ENCODE results near the gene CTRB2. TPM values are rescaled to one million over a fixed set of nuclear protein-coding genes. Genes with fewer than 3 reads are reported as not detected.
"Not testable (repeated sequence)": the region's sequence is repeated elsewhere in the genome, so short reads cannot be mapped to it uniquely, and the experiment has no call there.

CTRB2 gene
- total and polyA plus RNA-seq, 7 experiments from 2014 or later: not detected

DNA sequence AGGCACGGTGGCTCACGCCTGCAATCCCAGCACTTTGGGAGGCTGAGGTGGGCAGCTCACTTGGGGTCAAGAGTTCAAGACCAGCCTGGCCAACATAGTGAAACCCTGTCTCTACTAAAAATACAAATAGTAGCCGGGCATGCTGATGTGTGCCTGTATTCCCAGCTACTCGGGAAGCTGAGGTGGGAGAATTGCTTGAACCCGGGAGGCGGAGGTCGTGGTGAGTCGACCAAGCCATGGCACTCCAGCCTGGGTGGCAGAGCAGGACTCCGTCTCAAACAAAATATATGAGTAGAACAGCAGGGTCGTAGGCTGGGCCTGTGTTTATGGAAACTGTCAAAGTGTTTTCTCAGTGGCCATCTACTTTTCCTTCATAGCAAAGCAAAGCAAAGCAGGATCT, 4.3 kb upstream of the CTRB2 start:
- H3K4me1 Mint-ChIP-seq; H3K9me3 ChIP-seq (ENCODE audit: control insufficient read depth in 2 of 3, low read length in 3 of 3); H3K27ac Mint-ChIP-seq; DNase-seq; H3K27ac ChIP-seq (ENCODE audit: low read depth, low read length); H3K27me3 Mint-ChIP-seq; H3K36me3 ChIP-seq (ENCODE audit: control insufficient read depth in 2 of 3, insufficient read depth in 3 of 3, low read length in 3 of 3); H3K27me3 ChIP-seq (ENCODE audit: control insufficient read depth in 2 of 2, insufficient read depth in 2 of 2, low read length in 2 of 2); H3K4me1 ChIP-seq (ENCODE audit: control insufficient read depth in 2 of 2, insufficient read depth in 2 of 2, low read length in 2 of 2); H3K9me3 Mint-ChIP-seq; H3K4me3 Mint-ChIP-seq; H3K4me3 ChIP-seq (ENCODE audit: low read length); intact Hi-C loops (cut with micrococcal nuclease); H3K36me3 Mint-ChIP-seq; ATAC-seq: not testable (repeated sequence)
- POLR2A ChIA-PET: interaction anchor here (0.7 kb wide), 1 partner anchor 181 kb away, joined by 3 read pairs; no protein-coding TSS in a partner anchor
- CTCF ChIA-PET: interaction anchor here (0.5 to 0.6 kb wide), 2 partner anchors 9 to 638 kb away, joined by 3 read pairs; no protein-coding TSS in a partner anchor

DNA sequence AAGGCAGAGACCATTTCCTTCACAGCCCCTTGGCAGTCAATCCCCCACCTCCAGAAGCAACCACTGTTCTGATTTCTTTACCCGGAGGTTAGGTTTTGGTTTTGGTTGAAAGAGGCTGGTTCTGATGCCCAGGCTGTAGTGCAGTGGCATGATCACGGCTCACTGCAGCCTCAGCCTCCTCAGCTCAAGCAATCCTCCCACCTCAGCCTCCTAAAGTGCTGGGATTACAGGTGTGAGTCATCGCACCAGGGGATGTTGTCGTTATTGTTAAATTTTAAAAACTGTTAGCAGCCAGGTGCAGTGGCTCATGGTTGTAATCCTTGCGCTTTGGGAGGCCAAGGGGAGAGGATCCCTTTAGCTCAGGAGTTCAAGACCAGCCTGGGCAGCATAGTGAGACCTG, 3.0 kb upstream of the CTRB2 start:
- intact Hi-C loops (cut with micrococcal nuclease): no loop called here
- Histone ChIP-seq H3K36me3 (ENCODE audit: control insufficient read depth in 2 of 3, insufficient read depth in 3 of 3, low read length in 3 of 3) (no peaks in the 10 kb centered on the region), H3K27me3 (ENCODE audit: control insufficient read depth in 2 of 2, insufficient read depth in 2 of 2, low read length in 2 of 2) (no peaks in the 10 kb centered on the region), H3K4me1 (ENCODE audit: control insufficient read depth in 2 of 2, insufficient read depth in 2 of 2, low read length in 2 of 2) (no peaks in the 10 kb centered on the region), H3K27ac (ENCODE audit: low read depth, low read length) (no peak overlapping the region), H3K4me3 (ENCODE audit: low read length) (no peak overlapping the region), H3K9me3 (ENCODE audit: control insufficient read depth in 2 of 3, low read length in 3 of 3) (no peaks in the 10 kb centered on the region)
- DNase-seq (no peak), ATAC-seq (no peak)
- no peaks in the 10 kb centered on the region for H3K9me3 Mint-ChIP-seq
- H3K4me3 Mint-ChIP-seq: no peak overlapping the region
- no peaks in the 10 kb centered on the region for H3K36me3 Mint-ChIP-seq
- no peak overlapping the region for H3K27ac Mint-ChIP-seq
- no peaks in the 10 kb centered on the region for H3K27me3 Mint-ChIP-seq
- CTCF ChIA-PET: interaction anchor here (0.7 kb wide), 1 partner anchor 125 kb away, joined by 3 read pairs; no protein-coding TSS in a partner anchor
- POLR2A ChIA-PET: no interaction called here
- no peaks in the 10 kb centered on the region for H3K4me1 Mint-ChIP-seq

DNA sequence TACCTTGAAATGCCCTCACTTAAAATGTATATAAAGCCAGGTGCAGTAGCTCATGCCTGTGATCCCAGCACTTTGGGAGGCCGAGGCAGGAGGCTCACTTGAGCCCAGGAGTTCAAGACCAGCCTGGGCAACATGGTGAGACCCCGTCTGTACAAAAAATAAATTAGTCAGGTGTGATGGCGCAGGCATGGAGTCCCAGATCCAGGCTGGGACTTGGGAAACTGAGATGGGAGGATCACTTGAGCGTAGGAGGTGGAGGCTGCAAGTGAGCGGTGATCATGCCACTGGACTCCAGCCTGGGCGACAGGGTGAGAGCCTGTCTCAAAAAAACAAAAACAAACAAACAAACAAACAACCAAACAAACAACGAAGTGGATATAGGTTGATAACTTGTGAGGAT, 2.6 kb upstream of the CTRB2 start:
- H3K9me3 ChIP-seq (ENCODE audit: control insufficient read depth in 2 of 3, low read length in 3 of 3); POLR2A ChIA-PET; H3K4me1 Mint-ChIP-seq; CTCF ChIA-PET; DNase-seq; H3K4me3 Mint-ChIP-seq; H3K36me3 ChIP-seq (ENCODE audit: control insufficient read depth in 2 of 3, insufficient read depth in 3 of 3, low read length in 3 of 3); H3K36me3 Mint-ChIP-seq; H3K4me1 ChIP-seq (ENCODE audit: control insufficient read depth in 2 of 2, insufficient read depth in 2 of 2, low read length in 2 of 2); H3K9me3 Mint-ChIP-seq; H3K27ac Mint-ChIP-seq; intact Hi-C loops (cut with micrococcal nuclease); H3K27me3 Mint-ChIP-seq; ATAC-seq; H3K4me3 ChIP-seq (ENCODE audit: low read length); H3K27ac ChIP-seq (ENCODE audit: low read depth, low read length); H3K27me3 ChIP-seq (ENCODE audit: control insufficient read depth in 2 of 2, insufficient read depth in 2 of 2, low read length in 2 of 2): not testable (repeated sequence)

DNA sequence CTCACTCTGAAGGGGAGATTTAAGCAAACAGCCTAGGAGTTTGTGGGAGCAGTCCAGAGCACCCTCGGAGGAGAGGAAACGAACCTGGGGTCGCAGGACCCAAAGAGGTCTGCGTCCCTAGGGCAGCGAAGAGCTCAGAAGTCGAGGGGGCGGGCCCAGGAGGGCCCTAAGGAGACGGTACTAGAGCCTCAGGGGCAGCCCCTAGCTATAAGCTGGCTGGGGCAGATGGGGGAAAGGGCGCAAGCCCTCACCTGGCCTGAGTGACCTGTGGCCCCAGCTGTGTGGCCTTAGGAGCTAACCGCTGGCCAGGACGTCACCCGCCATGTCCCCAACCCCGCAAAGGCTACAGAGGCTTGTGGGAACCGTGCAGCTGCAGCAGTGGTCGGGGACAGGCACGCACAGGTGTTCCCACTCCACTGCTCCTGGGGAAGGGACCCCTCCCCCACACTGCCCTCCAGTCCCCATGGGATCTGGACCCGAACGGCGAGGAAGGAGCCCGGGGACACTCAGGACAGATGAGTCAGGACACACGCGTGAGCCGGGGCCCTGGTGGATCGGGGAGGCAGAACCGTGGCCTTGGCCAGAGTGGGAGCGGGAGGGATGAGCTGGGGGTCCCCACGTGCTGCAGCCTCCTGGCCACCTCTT, 2.0 kb upstream of the CTRB2 start:
- no peaks in the 10 kb centered on the region for H3K27me3 Mint-ChIP-seq
- intact Hi-C loops (cut with micrococcal nuclease): no loop called here
- no peaks in the 10 kb centered on the region for H3K9me3 ChIP-seq (ENCODE audit: control insufficient read depth in 2 of 3, low read length in 3 of 3)
- no peaks in the 10 kb centered on the region for H3K36me3 Mint-ChIP-seq
- ChIA-PET POLR2A (interaction anchor here (0.6 kb wide), 1 partner anchor 11 kb away, joined by 5 read pairs; no protein-coding TSS in a partner anchor), CTCF (no interaction called here)
- H3K4me3 ChIP-seq (ENCODE audit: low read length): no peak overlapping the region
- H3K27ac ChIP-seq (ENCODE audit: low read depth, low read length): no peak overlapping the region
- H3K4me1 Mint-ChIP-seq: no peaks in the 10 kb centered on the region
- ATAC-seq: no peak
- no peak overlapping the region for H3K27ac Mint-ChIP-seq
- no peaks in the 10 kb centered on the region for H3K4me1 ChIP-seq (ENCODE audit: control insufficient read depth in 2 of 2, insufficient read depth in 2 of 2, low read length in 2 of 2)
- DNase-seq: no peak
- H3K36me3 ChIP-seq (ENCODE audit: control insufficient read depth in 2 of 3, insufficient read depth in 3 of 3, low read length in 3 of 3): no peaks in the 10 kb centered on the region
- no peak overlapping the region for H3K4me3 Mint-ChIP-seq
- H3K9me3 Mint-ChIP-seq: no peaks in the 10 kb centered on the region
- no peaks in the 10 kb centered on the region for H3K27me3 ChIP-seq (ENCODE audit: control insufficient read depth in 2 of 2, insufficient read depth in 2 of 2, low read length in 2 of 2)

DNA sequence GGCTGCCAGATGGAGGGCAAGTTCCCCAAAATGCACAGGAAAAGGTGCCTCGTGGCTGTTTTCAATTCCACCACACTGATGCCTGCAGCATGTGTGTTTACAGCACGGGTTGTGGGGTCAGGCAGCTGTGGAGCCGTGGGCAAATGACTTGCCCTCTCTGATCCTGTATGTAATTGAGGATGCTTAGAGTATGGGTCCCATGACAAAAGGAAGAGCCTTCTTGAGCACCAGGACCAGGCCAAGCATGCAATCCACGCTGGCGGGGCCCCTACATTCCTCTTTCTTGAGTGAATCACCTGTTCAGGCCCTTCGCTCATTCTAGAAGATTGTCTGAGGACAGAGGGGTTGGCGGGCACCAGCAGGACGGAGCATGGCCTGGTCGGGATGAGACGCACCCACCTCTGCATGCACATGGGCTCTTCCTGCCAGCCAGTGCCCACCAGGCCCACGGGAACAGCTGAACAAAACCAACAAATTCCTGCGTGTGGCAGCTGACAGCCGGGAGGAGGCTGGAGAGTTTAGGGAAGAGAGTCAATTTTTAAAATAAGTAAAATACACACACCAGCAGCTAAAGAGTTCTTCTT, 1.4 kb upstream of the CTRB2 start:
- Histone ChIP-seq H3K4me3 (ENCODE audit: low read length) (no peak overlapping the region), H3K9me3 (ENCODE audit: control insufficient read depth in 2 of 3, low read length in 3 of 3) (no peaks in the 10 kb centered on the region), H3K27ac (ENCODE audit: low read depth, low read length) (no peak overlapping the region), H3K27me3 (ENCODE audit: control insufficient read depth in 2 of 2, insufficient read depth in 2 of 2, low read length in 2 of 2) (no peaks in the 10 kb centered on the region), H3K4me1 (ENCODE audit: control insufficient read depth in 2 of 2, insufficient read depth in 2 of 2, low read length in 2 of 2) (no peaks in the 10 kb centered on the region), H3K36me3 (ENCODE audit: control insufficient read depth in 2 of 3, insufficient read depth in 3 of 3, low read length in 3 of 3) (no peaks in the 10 kb centered on the region)
- ATAC-seq (no peak), DNase-seq (no peak)
- H3K4me3 Mint-ChIP-seq: no peak overlapping the region
- intact Hi-C loops (cut with micrococcal nuclease): no loop called here
- H3K27me3 Mint-ChIP-seq: no peaks in the 10 kb centered on the region
- H3K4me1 Mint-ChIP-seq: no peaks in the 10 kb centered on the region
- H3K27ac Mint-ChIP-seq: no peak overlapping the region
- no peaks in the 10 kb centered on the region for H3K36me3 Mint-ChIP-seq
- no peaks in the 10 kb centered on the region for H3K9me3 Mint-ChIP-seq
- ChIA-PET POLR2A (interaction anchor here (0.6 kb wide), 1 partner anchor 11 kb away, joined by 5 read pairs; no protein-coding TSS in a partner anchor), CTCF (no interaction called here)

DNA sequence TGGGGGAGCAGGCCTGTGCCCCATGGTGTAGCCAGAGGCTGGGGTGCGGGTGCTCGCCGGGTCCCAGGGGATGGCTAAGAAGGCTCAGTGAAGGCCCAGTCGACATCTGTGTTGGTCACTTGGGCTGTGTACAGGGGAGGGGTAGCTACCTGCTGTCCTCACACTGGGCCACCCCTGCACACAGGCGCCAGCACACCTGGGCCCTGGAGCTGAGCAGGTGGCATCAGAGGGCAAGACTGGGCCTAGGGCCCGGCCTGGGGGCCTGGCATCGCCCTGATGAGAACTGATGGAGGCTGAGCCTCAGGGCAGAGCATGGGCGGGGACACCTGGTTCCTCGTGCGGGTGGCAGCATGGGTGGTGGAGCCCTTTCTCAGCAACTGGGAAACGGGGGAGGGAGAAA, 870 bp upstream of the CTRB2 start:
- no peak for DNase-seq
- no peak for ATAC-seq
- POLR2A ChIA-PET: interaction anchor here (0.6 kb wide), 1 partner anchor 12 kb away, joined by 5 read pairs; no protein-coding TSS in a partner anchor
- Histone ChIP-seq H3K4me1 (ENCODE audit: control insufficient read depth in 2 of 2, insufficient read depth in 2 of 2, low read length in 2 of 2) (no peaks in the 10 kb centered on the region), H3K27ac (ENCODE audit: low read depth, low read length) (no peak overlapping the region), H3K36me3 (ENCODE audit: control insufficient read depth in 2 of 3, insufficient read depth in 3 of 3, low read length in 3 of 3) (no peaks in the 10 kb centered on the region), H3K27me3 (ENCODE audit: control insufficient read depth in 2 of 2, insufficient read depth in 2 of 2, low read length in 2 of 2) (no peaks in the 10 kb centered on the region), H3K4me3 (ENCODE audit: low read length) (no peak overlapping the region), H3K9me3 (ENCODE audit: control insufficient read depth in 2 of 3, low read length in 3 of 3) (no peaks in the 10 kb centered on the region)
- no peak overlapping the region for H3K27ac Mint-ChIP-seq
- H3K27me3 Mint-ChIP-seq: no peaks in the 10 kb centered on the region
- H3K36me3 Mint-ChIP-seq: no peaks in the 10 kb centered on the region
- no peaks in the 10 kb centered on the region for H3K4me1 Mint-ChIP-seq
- CTCF ChIA-PET: no interaction called here
- intact Hi-C loops (cut with micrococcal nuclease): no loop called here
- H3K9me3 Mint-ChIP-seq: no peaks in the 10 kb centered on the region
- H3K4me3 Mint-ChIP-seq: no peak overlapping the region

Data from naive thymus-derived CD4-positive, alpha-beta T cell (primary cell).